ENCODE measurements around the gene MFAP5.
A peak's percentile ranks its signal among the peaks of the same experiment; 100 is the strongest.

Gene MFAP5, protein sequence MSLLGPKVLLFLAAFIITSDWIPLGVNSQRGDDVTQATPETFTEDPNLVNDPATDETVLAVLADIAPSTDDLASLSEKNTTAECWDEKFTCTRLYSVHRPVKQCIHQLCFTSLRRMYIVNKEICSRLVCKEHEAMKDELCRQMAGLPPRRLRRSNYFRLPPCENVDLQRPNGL
- total RNA-seq: 0 to 0.14 reads per million in 2 donors

- no peak for DNase-seq
Observed at GRCh38 chr12:8662593-8662992, at the start of gene MFAP5. Gene MFAP5, minus strand, starts transcription at chr12:8662826. Its CDS starts 722 bp downstream, at chr12:8662104.

DNA sequence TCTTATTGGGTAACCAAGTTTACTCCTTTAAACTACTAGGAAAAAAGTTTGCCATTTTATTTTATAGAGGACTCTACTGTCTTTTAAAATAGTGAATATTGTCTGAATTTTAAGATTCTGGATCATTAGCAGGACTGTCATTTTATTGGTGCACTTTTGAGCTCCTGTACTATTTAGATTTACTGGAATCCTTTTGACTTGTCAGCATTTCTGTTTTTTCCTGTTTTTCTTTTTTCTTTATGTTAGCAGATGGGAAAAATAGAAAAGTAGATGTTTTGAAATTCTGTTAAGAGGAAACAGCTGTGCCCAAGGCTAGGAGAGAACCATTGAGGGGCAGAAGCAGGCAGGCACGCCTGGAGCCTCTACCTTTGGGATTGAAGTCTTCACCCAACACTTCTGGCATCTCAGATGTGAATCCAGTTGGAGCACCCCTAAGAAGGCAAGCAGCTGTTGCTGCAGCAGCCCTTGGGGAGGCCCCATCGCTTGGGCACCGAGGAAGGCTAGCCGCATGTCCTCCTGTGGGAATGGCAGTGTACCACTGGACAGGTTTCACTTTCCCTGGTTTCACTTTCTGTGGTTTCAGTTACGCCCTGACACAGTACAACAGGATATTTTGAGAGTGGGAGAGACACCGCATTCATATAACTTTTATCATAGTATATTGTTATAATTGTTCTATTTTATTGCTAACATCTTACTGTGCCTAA, 46.7 kb upstream of the MFAP5 start:
- no peak for DNase-seq

DNA sequence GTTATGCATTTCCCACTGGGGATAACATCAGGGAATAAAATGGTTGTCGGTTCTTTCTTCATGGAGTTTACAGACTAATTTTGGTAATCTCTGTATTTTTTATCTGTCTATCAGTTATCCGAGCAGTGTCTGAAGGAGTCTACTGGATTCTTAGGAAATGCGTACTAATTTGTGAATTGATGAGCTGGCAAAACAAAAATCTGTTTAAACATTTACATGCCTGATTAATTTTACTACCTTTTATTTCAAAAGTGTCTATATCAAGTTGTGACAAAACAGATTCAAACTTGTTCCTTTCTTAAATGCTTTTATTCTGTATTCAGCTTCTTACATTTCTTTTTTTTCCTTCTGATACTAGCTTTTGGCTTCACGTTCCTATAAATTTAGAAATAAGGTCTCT, 39.5 kb upstream of the MFAP5 start:
- DNase-seq: no peak

GRCh38 chr12:8701046-8701660, 38.5 kb upstream of the MFAP5 start:
- no peak for DNase-seq

DNA sequence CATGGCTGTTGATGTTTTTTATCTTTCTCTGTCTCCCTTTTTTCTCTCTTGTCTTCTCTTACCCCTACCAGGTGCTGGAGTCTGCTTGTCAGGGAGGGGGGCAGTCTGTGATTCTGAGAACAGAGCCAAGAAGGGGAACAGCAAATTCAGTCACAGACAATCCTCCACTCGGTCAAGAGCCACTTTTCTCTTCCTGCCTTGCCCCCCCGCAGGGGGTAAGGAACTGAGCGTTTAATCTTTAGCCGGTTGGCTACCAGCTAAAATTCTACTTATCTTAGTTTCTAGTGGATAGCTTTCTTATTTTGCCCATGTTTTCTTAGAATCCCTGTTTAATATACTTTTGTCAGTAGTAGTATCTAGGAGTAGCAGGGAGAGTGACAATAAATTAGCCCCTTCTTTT, 37.1 kb upstream of the MFAP5 start:
- no peak for DNase-seq

- no peak for DNase-seq
Observed at GRCh38 chr12:8698879-8699278, 36.3 kb upstream of the MFAP5 start.

- DNase-seq: peak; percentile 37
Observed at GRCh38 chr12:8698132-8698851, 35.7 kb upstream of the MFAP5 start.

- peak; percentile 68 for DNase-seq
Observed at GRCh38 chr12:8697476-8698131, 35.0 kb upstream of the MFAP5 start, which contains the start of gene RIMKLB. Gene RIMKLB, plus strand, starts transcription at chr12:8697991. Its CDS starts 15,876 bp downstream, at chr12:8713867.

DNA sequence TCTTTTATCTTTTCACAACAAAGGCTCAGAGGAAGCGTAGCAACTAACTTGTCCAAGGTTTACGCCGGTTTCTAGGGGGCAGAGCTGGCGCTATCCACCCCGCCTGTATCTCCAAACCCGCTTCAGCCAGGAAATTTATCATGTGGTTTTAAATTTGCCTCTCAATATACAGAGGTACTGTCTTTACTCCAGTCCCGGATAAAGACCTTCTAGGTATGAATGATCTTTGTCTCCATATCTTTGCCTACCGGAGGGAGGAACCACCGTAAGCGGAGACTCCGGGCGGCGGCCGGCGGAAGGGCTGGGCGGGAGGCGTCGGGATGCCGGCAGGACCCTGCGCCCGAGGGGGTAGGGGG, 34.5 kb upstream of the MFAP5 start:
- no peak for DNase-seq

GRCh38 chr12:8696442-8697090, 33.9 kb upstream of the MFAP5 start:
- DNase-seq: no peak

- DNase-seq: no peak
Observed at GRCh38 chr12:8695116-8695515, 32.5 kb upstream of the MFAP5 start.

GRCh38 chr12:8692573-8692972, 29.9 kb upstream of the MFAP5 start:
- DNase-seq: no peak

GRCh38 chr12:8689681-8690080, 27.1 kb upstream of the MFAP5 start:
- no peak for DNase-seq

DNA sequence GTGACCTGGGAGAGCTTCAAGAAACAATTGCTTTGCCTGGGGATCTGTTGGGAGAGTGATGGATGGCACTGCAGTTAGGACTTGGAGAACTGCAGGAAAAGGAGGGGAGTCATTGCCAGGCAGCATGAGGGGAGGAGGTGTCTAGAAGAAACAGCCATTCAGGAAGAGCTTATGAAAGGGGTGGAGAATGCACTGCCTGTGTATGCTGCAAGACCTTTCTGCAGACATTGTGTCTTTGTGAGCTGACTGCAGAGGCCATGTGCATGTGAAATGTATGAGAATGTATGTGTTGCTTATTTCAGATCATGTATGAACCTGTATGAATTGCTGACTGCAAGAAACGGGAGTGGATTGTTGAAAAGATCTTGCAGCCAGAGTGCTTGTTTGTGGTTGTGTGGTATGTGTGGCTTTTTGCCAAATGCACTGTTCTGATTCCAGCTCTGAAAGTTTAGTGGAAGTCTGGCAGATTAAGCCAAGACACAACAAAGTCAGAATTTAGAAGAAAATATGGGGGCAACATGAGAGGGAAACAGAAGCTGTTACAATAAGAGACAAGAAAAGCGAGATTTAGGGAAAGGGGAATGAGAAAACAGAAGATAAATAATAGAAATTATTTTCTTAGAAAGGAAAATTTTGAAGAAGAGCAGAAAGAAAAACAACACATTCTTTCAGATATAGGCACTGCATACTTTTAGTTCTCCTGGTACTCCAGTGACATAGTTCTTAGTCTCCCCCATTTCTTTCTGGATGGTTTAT, 25.4 kb upstream of the MFAP5 start:
- DNase-seq: no peak

DNA sequence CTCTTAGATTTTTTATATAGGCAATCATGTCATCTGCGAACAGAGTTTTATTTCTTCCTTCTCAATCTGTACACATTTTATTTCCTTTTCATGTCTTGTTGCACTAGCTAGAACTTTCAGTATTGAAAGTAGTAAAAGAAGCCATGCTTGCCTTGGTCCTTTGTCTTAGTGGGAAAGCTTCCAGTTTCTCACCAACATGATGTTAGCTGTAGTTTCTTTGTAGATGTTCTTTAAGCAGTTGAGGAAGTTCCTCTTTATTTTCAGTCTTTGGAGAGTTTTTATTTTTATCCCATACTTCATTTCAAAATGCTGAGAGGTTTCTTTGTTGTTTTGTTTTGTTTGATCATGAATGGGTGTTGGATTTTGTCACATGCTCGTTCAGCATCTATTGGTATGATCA, 22.4 kb upstream of the MFAP5 start:
- no peak for DNase-seq

DNA sequence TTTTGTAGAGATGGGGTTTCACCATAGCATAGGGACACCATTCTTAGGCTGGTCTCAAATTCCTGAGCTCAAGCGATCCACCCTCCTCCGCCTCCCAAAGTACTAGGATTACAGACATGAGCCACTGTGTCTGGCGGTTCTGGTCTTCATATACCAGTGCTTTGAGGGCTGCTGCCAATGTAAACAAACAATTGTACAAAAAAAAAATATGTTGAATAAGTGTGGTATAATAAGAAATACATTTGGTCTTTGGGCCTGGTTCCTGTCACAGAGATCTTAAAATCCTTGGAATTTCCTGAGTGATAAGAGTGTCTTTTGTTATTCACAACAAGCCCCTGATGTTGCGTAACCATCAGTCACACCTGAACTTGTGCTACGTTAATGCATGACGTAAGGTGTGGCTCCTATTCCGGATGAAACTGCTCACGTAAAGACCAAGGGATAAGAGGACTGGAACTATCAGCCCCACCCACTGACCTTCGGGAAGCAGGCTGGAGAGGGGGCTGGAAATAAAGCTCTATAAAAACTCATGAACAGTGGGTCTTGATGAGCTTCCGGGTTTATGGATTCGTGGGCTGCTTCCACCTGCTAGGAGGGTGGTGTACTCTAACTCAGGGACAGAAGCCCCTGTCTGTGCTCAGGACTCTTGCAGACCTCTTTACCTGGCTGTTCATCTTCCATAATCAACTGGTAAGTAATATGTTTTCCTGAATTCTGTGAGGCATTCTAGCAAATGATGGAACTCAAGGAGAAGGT, 18.7 kb upstream of the MFAP5 start:
- DNase-seq: no peak

- no peak for DNase-seq
Observed at GRCh38 chr12:8680533-8680932, 17.9 kb upstream of the MFAP5 start.

DNA sequence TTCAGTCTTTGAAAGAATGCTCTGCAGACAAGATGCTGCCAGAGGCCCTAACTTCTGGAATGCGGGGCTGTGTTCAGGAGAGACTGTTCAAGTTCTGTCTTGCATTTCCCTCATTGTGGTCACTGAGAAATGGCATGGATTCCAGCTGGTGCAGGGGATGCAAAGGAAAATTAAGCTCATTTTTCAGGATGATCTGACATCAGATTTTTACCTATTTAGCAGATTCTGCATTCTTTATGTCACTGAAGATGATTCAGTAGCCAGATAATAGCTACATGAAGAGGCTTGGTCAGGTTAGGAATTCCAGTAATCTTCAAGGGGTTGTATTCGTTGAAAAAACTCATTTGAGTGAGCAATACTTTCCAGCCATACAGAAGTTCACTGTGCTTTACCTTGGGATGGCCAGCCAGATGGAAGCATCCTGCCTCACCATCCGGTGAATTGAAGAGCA, 16.1 kb upstream of the MFAP5 start:
- no peak for DNase-seq

GRCh38 chr12:8677362-8677761, 14.7 kb upstream of the MFAP5 start:
- no peak for DNase-seq

GRCh38 chr12:8676651-8677050, 14.0 kb upstream of the MFAP5 start:
- no peak for DNase-seq

- DNase-seq: no peak
Observed at GRCh38 chr12:8675591-8676036, 13.0 kb upstream of the MFAP5 start.
